Activated naive CD4-positive, alpha-beta T cell treated with anti-CD3 and anti-CD28 coated beads, Interleukin-2, amount 10 ng/mL, durations not matched to agents 7 days and 5 days (primary cell): ENCODE data around the gene SENP1.

Experiments used
- CTCF ChIA-PET: fragments of 350-600 bp; sonication (Branson Sonifier 250); formaldehyde crosslinking; loops from one replicate; lab custom pipeline; 2021; ENCODE audit warnings: antibody characterized with exemption; lab: Charles Lee
- DNase-seq: peaks from one replicate; pipeline ENCODE4 v3.0.0-alpha.2; 2020
- H3K27ac Mint-ChIP-seq: one replicate; pipeline ENCODE4 v1.8.0; 2021; ENCODE audit warnings: mild to moderate bottlenecking, moderate library complexity, mixed read lengths
- H3K27me3 Mint-ChIP-seq: one replicate; pipeline ENCODE4 v1.8.0; 2021; ENCODE audit warnings: mild to moderate bottlenecking, mixed read lengths
- H3K36me3 Mint-ChIP-seq: one replicate; pipeline ENCODE4 v1.8.0; 2021; ENCODE audit warnings: mixed read lengths
- H3K4me1 Mint-ChIP-seq: one replicate; pipeline ENCODE4 v1.8.0; 2021; ENCODE audit warnings: mixed read lengths
- H3K4me3 Mint-ChIP-seq: one replicate; pipeline ENCODE4 v1.8.0; 2021; ENCODE audit warnings: mild to moderate bottlenecking, moderate library complexity, mixed read lengths
- H3K9me3 Mint-ChIP-seq: one replicate; pipeline ENCODE4 v1.8.0; 2021; ENCODE audit warnings: mixed read lengths

The SENP1 gene

GRCh38 chr12:48004053-48004941 is 101.6 kb downstream of the SENP1 start, which contains the start of gene COL2A1:
TSS of gene COL2A1 (minus strand) at chr12:48004476. CDS start at chr12:48004321, 155 bp downstream.
- Mint-ChIP-seq H3K9me3 (no peaks in the 10 kb centered on the region), H3K4me1 (peaks cover 31% of the 10 kb centered on the region), H3K27ac (peak within 1 kb of the TSS; percentile 34), H3K27me3 (peaks cover 100% of the 10 kb centered on the region), H3K4me3 (peak within 1 kb of the TSS; percentile 18), H3K36me3 (no peaks in the 10 kb centered on the region)
- peak; percentile 38 for DNase-seq
- CTCF ChIA-PET, result no interaction called here

- H3K27me3 Mint-ChIP-seq, result peaks cover 100% of the 10 kb centered on the region
- no peaks in the 10 kb centered on the region for H3K9me3 Mint-ChIP-seq
- peaks cover 31% of the 10 kb centered on the region for H3K4me1 Mint-ChIP-seq
- peak overlapping the region; percentile 34 for H3K27ac Mint-ChIP-seq
- H3K36me3 Mint-ChIP-seq, result no peaks in the 10 kb centered on the region
- CTCF ChIA-PET, result no interaction called here
- H3K4me3 Mint-ChIP-seq, result peak overlapping the region; percentile 18
- no peak for DNase-seq
Measured at GRCh38 chr12:48003226-48004052, 102.4 kb downstream of the SENP1 start.

GRCh38 chr12:48002773-48003218 is 103.1 kb downstream of the SENP1 start:
- no peak overlapping the region for H3K4me3 Mint-ChIP-seq
- no peaks in the 10 kb centered on the region for H3K9me3 Mint-ChIP-seq
- peaks cover 31% of the 10 kb centered on the region for H3K4me1 Mint-ChIP-seq
- CTCF ChIA-PET, result no interaction called here
- H3K27me3 Mint-ChIP-seq, result peaks cover 100% of the 10 kb centered on the region
- H3K36me3 Mint-ChIP-seq, result no peaks in the 10 kb centered on the region
- no peak overlapping the region for H3K27ac Mint-ChIP-seq
- DNase-seq, result no peak

- no peak overlapping the region for H3K27ac Mint-ChIP-seq
- H3K4me3 Mint-ChIP-seq, result no peak overlapping the region
- no peak for DNase-seq
- CTCF ChIA-PET, result interaction anchor here (0.9 kb wide), 1 partner anchor 161 kb away, joined by 3 read pairs; no protein-coding TSS in a partner anchor
- H3K27me3 Mint-ChIP-seq, result peaks cover 100% of the 10 kb centered on the region
- no peaks in the 10 kb centered on the region for H3K36me3 Mint-ChIP-seq
- peaks cover 31% of the 10 kb centered on the region for H3K4me1 Mint-ChIP-seq
- H3K9me3 Mint-ChIP-seq, result no peaks in the 10 kb centered on the region
Measured at GRCh38 chr12:48002414-48002730, 103.5 kb downstream of the SENP1 start.

- CTCF ChIA-PET, result interaction anchor here (0.9 kb wide), 1 partner anchor 162 kb away, joined by 3 read pairs; no protein-coding TSS in a partner anchor
- Mint-ChIP-seq H3K36me3 (no peaks in the 10 kb centered on the region), H3K4me3 (peak overlapping the region; percentile 19), H3K27ac (peak overlapping the region; percentile 35), H3K27me3 (peaks cover 99% of the 10 kb centered on the region), H3K4me1 (peaks cover 31% of the 10 kb centered on the region), H3K9me3 (no peaks in the 10 kb centered on the region)
- DNase-seq, result no peak
Measured at GRCh38 chr12:48001505-48002413, 104.1 kb downstream of the SENP1 start.

GRCh38 chr12:48000878-48001504 is 104.9 kb downstream of the SENP1 start:
- H3K9me3 Mint-ChIP-seq, result no peaks in the 10 kb centered on the region
- H3K4me1 Mint-ChIP-seq, result peaks cover 31% of the 10 kb centered on the region
- peak overlapping the region; percentile 35 for H3K27ac Mint-ChIP-seq
- H3K27me3 Mint-ChIP-seq, result peaks cover 98% of the 10 kb centered on the region
- CTCF ChIA-PET, result no interaction called here
- H3K4me3 Mint-ChIP-seq, result peak overlapping the region; percentile 19
- no peak for DNase-seq
- H3K36me3 Mint-ChIP-seq, result no peaks in the 10 kb centered on the region

GRCh38 chr12:47999816-48000215 is 106.1 kb downstream of the SENP1 start:
- Mint-ChIP-seq H3K4me3 (no peak overlapping the region), H3K4me1 (peaks cover 31% of the 10 kb centered on the region), H3K27me3 (peaks cover 98% of the 10 kb centered on the region), H3K27ac (no peak overlapping the region), H3K9me3 (no peaks in the 10 kb centered on the region), H3K36me3 (no peaks in the 10 kb centered on the region)
- CTCF ChIA-PET, result interaction anchor here (0.7 kb wide), 1 partner anchor 11 kb away, joined by 3 read pairs; no protein-coding TSS in a partner anchor
- DNase-seq, result no peak

GRCh38 chr12:47997321-47997720 is 108.6 kb downstream of the SENP1 start:
- peaks cover 15% of the 10 kb centered on the region for H3K4me1 Mint-ChIP-seq
- no peak for DNase-seq
- H3K9me3 Mint-ChIP-seq, result no peaks in the 10 kb centered on the region
- no peak overlapping the region for H3K4me3 Mint-ChIP-seq
- CTCF ChIA-PET, result no interaction called here
- no peaks in the 10 kb centered on the region for H3K36me3 Mint-ChIP-seq
- H3K27ac Mint-ChIP-seq, result no peak overlapping the region
- peaks cover 98% of the 10 kb centered on the region for H3K27me3 Mint-ChIP-seq

GRCh38 chr12:47995981-47996401 is 109.9 kb downstream of the SENP1 start:
- H3K9me3 Mint-ChIP-seq, result no peaks in the 10 kb centered on the region

GRCh38 chr12:47993491-47993890 is 112.4 kb downstream of the SENP1 start:
- no peak for DNase-seq
- Mint-ChIP-seq H3K36me3 (no peaks in the 10 kb centered on the region), H3K27ac (no peak overlapping the region), H3K9me3 (no peaks in the 10 kb centered on the region), H3K4me3 (no peak overlapping the region), H3K4me1 (peaks cover 29% of the 10 kb centered on the region), H3K27me3 (peaks cover 98% of the 10 kb centered on the region)
- CTCF ChIA-PET, result no interaction called here

More at GRCh38 chr12:47995981-47996401, 109.9 kb downstream of the SENP1 start:
- H3K27ac Mint-ChIP-seq, result no peak overlapping the region
- peaks cover 9% of the 10 kb centered on the region for H3K4me1 Mint-ChIP-seq
- peaks cover 98% of the 10 kb centered on the region for H3K27me3 Mint-ChIP-seq
- H3K4me3 Mint-ChIP-seq, result no peak overlapping the region
- no peak for DNase-seq
- CTCF ChIA-PET, result no interaction called here
- H3K36me3 Mint-ChIP-seq, result no peaks in the 10 kb centered on the region
